Measurements from ENCODE around the gene PLXNA2.
A peak's percentile ranks its signal among the peaks of the same experiment; 100 is the strongest.

The PLXNA2 gene

DNA sequence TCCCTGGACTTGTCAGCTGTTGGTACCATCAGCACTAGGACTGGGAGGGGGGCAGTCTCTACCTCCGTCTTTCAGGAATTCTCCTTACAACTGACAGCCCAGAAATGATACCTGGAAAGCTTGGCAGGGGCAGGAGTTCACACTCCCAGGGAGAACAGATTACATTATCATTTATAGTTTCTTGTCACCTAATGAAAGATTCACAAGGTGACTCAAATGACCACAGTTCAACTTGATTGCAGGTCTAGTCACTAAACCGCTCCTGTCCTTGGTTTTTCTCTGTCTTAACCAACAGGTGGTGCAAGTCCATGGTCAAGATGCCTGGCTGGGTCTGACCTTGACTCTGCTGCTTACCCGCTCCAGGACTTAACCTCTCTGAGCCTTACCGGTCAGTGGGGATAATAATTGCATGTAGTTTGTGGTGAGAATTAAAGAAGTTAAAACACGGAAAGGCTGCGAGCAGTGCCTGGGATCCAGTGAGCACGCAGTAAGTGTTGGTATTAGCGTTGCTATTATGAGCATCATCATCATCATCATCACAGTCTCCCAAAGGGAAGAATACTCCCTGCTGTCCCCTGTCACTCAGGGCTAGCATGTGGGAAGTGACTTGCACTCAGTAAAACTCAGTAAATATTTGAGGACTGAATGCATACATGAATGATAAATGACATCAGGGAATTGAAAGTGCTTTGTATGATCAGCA is 207.9 kb downstream of the PLXNA2 start:
- peak; percentile 33 for DNase-seq

DNA sequence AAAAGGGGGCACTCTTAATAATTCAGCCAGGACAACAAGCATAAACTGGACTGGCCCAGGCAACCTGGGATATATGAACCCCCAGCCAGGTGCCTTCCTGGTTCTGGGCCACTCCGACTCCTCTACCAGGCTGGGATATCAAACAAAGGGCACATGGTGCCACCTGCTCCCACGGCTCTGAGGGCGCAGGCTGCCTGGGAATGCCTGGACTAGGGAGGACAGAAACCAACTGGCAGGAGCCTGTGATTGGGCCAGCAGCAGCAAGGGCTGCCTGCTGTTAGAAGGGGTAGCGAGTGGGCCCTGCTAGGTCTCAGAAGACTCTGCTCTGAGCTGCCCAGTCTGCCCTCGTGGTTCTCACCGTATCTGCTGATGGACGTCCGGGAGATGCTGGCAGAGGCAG is 210.0 kb downstream of the PLXNA2 start:
- DNase-seq: no peak

DNA sequence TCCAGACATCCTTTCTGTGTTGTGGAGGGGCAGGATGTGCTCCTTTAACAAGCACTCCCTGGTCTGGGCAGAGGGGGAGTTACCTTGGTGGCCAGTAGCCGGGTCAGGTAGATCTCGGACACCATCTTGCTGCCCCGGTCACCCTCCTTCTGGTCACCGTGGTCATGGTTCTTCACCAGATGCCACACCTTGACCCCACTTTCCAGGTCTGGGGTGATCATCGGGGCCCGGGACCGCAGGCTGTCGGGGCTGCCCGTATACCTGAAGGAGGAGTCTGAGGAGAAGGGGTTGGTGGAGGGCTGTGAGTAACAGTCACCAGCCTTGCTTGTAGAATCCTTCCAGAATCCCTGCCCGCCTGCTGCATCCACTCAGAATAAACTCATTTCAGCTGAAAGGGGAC is 210.9 kb downstream of the PLXNA2 start:
- no peak for DNase-seq

DNA sequence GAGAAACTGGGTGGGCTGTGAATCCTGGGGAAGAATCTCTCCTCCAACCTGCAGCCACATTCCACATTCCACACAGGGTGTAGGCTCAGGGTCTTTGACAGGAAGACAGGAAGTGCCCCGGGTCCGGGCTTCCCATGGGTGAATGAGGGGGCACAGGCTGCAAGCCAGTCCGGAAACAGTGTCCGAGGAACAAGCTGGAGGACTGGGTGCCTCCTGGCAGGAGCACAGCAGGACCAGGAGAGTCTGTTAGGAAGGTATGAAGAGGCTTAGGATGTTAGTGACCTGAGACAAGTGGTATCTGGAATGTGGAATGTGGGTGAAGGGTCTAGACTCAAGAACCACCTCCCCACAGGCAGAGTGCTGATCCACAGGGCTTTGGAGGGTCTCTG is 212.3 kb downstream of the PLXNA2 start:
- no peak for DNase-seq

DNA sequence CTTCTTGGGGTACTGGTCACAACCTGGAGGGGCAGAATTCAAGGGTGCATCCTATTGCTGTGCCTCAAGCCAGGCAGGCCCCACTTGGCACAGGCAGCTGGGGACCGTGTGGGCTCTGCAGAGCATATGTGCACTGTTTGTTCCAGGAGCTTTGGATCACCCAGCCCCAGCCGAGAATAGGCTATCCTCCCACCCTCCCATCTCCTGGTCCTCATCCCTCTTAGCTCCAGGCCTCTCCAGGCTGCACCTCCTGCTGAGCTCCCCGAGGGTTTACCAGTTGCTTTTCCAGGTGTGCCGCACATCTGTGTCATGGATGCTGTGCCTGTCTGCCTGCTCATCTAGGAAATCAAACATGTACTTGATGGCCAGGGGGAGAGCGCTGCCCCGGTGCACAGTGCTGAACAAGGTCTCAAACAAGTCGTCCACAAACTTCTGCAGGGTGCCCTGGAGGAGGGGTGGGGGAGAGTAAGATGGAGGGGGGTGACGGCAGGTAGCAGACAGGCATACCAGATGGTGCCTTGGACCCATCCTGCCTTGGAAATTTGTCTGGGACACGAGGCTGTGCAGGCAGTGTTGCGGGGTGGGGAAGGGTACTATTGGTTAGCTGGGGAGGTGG is 212.8 kb downstream of the PLXNA2 start:
- no peak for DNase-seq

DNA sequence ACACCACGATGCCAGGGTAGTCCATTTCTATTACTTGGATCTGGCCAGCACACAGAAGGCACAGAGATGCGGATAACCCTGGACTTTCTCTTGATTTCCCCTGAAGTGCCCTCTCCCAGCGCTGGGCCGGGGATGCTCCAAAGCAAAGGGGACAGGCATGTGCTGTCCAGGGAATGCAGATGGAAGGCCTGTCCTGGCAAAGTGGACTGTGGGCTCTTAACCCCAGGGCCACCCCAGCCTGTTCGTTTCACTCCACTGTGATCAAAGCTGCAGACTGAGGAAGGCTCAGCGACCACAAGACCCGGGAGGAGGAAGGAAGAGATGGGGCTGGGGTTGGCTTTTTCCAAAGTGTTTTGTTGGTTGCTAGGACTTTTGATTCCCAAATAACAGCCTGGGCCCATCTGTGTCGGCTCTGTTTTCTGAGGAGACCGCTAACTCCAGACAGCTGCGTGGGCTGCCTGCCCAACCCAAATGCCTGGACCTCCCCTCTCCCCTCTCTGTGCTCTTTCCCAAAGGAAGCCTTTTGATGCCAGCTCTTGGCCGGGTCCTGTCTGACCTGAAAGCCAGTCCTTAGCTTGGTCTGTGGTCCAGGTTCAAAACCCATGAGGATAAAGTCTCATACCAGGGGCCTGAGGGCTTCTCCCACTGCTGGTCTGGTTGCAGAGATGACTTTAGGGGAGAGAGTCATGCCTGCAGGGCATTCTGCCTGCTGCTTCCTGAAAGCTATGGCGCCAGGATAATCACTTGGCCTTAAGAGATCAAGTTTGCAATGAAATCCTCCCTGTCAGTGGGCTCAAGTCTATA is 213.7 kb downstream of the PLXNA2 start:
- peak; percentile 71 for DNase-seq

DNA sequence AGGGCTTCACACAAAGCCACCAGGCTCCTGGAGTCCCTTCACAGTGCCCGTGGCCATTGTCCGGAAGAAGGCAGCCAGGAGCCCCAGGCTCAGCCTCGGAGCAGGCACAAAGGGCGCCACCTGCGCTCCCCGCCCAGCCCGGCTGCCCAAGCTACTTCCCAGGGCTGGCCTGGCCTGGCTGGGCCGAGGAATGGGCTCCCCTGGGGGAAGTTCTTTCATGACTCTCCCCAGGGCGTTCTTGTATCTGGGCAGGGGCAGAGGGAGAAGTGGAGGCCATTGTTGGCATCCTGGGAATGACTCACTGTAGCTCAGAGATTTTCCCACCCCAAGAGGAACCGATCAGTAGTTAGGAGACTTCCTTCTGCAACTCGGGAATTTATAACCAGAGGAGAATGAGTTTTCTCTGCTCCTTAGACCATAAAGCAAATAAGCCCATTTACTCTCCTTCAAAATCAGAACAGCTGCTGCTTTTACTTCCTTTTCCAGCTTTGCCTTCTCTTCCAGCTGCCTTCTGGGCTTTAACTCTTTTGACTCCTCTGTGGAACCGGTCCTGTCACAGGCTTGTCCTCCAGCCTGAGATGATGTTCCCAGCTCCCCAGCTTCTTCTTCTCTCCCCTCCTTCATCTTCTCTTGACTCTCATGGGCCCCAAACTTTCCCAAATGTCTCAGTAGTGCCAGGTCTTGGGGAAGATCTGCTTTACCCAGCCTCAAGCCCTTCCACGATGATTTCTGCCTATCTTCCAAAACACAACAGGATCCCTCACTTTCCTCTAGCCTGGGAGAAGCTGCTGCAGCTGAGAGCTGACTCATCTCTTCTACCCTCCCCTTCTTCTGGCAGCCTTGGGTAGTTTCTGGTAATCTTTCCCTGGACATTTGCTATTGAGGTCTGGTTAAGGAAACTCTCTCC is 214.6 kb downstream of the PLXNA2 start:
- no peak for DNase-seq

DNA sequence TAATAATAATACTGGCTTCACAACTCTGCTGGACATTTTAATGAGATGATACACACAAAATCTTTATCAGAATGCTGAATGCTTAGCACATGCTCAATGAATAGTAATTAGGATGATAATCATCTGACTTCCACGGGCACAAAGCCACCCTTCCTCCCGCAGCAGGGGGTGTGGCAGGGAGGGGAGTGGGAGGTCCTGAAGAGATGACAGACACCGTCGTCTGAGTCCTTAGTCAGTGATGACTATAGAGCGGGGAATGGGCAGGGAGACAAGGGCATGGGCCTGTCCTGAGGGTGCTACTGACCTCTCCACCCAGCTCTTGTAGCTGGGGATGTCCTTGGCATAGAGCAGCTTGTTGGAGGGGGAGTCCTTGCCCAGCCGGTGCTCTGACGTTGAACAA is 215.7 kb downstream of the PLXNA2 start:
- DNase-seq: no peak

DNA sequence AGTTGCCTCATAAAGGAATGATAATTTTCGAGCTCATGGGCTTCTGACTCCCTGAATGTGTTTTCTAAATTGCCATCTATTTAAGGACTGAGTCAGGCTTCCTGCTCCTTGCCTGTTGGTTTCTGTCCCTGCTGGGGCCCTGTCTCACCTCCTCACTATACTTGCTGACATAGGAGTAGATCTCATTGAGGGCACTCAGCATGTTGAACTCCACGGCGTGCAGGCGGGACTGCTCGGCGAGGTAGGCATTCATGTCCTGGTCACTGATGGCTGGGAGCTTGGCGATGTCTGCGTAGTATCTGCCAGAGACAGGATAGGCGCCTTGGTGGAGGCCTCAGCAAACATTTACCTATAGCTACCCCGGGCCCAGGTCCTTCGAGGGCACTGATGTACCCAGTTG is 216.3 kb downstream of the PLXNA2 start:
- no peak for DNase-seq

DNA sequence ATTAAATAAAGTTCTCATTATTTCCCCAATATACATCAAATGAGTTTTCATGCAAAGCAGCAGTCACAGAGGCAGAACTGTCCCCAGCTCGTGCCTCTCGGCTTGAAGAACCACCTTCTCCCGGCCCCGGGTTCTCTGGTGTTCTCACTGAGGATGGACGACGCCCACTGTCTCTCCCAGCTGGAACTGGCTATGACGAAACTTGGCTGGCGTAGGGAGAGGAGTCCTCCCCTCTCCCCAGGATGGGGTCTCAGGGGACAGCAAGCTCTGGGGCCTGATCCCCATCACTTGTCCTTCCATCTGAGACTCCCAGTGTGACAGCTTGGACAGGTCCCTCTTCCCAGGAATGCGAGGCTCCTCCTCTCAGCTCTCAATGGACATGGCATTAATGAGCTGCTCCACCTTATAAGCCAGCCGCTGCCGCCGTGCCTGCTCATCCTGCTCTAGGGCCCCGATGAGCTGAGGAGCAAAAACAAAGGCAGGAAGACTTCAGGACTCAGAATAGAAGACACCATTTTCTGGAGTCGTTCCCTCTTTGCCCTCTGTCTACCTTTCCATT is 217.2 kb downstream of the PLXNA2 start:
- no peak for DNase-seq

DNA sequence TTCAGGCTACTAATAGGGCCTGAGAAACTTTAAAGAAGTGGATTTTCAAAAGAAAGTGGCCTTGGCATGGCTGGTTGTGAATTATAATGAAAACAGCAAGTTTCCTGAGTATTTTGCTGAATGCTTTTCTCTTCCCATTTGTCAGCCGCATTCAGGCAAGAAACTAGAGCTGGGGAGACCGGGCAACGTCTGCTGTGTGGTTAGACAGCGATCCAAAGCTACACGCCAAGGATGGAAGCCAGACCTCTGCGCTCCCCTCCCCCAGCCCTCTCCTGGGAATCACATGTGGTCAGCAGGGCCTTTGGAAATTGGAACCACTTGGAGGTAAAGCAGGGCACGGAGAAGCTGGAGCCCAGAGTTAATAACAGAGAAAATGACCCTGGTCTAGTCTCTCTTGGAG is 219.2 kb downstream of the PLXNA2 start:
- DNase-seq: no peak

DNA sequence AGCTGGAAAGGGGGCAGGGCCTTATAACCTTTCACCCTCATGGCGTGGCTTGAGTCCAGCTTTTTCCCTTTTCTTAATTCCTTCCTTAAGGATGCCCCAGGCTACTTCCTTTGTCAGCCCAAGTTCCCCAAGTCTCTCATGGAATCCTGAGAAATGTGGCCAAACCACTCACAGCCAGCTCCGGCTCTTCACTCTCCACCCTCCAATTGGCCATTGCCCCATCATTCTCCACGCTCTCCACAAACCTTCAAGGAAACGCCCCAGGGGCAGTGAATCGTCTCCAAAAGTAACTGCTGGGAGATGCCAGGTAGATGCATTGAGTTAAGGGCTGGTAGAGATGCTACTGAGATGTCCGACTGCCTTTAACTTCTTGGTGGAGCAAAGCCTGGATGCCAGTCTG is 219.8 kb downstream of the PLXNA2 start:
- DNase-seq: no peak

DNA sequence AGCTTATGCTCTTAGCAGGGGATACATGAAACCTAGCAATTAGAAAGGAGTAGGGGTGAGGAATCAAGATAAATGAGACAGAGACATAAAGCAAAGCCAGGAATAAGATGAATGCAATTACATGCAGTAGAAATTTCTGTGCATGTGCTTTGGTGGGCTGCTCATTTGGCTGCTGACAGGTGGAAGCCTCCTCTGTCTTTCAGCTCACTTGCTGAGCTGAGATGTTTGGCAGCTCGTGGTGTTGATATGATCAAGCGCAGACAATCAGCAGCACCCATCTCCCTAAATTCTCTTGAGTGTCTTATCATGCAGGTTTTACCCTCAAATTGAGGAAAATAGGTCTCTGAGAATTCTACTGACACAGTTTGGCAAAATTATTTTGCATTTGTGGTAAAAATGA is 224.9 kb downstream of the PLXNA2 start:
- DNase-seq: no peak

DNA sequence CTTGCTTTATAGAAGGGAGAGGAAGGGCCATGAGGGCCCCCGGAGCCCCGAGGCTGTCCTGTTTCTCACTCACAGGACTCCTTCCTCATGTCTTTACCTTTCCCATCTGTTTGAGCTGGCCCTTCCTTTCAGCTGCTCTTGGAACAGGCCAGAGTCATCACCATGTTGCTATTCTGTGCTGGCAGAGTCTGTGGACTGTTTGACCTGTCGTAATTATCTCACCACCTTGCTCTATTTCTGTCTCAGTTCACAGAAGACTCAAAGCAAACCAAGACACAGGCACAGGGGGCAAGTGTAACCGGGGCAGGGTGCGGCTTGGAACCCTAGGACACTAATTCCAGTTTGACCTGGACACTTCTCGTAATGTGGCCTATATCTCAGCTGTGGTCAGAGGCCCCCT is 228.9 kb downstream of the PLXNA2 start:
- DNase-seq: peak; percentile 8

DNA sequence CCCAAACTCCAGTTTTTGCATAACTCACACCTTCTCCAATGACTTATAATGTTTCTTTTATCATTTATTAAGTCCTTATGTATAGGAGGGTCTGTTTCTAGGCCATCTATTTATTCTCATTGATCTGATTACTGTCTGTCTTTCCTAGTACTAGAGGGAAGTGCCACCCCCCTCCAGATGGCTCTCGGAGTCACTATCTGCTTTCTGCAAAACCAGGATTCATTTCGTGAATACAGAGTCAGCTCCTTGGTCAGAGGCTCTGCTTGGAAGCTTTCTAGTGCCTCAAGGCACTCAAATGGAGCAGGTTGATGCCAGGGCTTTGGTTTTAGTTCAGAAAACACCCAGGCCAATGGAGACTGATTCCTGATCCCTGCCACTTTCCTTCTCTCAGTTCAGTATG is 231.0 kb downstream of the PLXNA2 start:
- no peak for DNase-seq

DNA sequence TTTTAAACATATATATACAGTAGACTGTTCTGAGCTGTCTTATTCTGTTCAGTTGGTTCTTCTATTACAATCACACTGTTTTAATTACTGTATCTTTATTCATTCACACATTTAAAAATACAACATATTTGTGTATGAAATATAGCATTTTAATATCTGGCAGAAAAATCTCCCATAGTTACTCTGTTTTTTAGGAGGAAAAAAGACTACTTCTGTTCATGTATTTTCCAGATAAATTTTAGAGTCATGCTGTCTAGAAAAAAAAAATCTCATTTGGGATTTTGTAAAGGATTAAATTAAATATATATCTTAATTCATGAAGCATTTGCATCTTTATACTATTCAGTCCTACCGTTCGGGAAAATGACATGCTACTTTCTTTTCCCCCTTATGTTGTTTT is 231.5 kb downstream of the PLXNA2 start:
- DNase-seq: no peak

DNA sequence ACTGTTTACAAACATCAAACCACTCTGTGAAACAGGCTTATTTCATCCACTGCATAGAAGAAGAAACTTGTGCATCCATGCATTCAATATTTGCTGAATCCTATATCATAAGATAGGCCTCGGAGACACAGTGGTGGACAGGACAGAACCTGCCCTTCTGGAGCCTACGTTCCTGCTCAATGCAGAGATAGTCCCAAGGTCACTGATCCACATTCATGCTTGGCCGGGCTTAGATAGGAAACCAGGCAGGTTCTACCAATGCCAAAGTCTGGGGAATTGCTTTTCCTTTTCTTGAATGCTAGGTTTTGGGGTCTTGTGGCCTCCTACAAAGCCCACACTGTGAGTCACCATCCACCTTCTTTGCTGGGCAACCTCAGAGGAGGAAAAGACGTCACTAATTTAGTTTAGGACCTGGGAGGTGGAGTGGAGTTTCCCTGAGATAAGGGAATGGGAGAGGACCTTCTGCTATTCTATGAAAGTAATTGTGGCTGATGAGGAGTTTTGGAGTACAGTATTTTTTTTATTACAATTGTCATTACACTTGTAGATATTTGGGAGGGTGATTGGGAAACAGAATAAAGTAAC is 233.6 kb downstream of the PLXNA2 start:
- no peak for DNase-seq

DNA sequence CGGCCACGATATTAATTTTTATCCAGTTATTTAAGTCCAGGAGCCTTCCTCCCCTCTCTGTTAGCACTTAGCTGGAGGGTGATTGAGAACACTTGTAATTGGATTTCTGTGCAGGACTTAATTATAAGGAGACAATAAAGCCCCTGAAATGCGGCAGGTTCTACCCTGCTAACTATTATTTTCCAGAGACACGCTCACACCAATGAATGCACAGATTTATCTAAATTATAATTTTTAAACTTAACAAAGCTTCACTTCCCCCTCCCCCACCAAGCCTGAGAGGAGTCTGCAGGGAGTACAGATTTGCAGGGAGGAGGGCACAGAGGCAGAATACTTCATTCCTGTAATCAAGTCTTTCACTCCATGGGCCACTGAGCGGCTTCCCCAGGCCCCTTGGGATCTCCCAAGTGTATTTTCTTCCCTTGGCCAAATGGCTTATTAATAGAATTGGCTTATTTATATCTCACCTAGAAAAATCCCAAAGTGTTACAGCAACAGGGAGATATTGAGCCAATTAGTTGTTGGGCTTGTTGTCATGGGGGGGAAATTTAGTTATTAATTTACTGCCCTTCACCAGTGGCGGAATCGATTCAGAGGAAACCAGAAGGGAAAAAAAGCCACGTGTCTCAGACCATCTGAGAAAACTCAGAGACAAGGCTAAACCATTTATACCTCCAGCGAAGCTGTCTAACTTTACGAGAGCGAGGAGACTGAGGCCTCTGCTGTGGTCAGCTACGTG is 234.3 kb downstream of the PLXNA2 start:
- no peak for DNase-seq

DNA sequence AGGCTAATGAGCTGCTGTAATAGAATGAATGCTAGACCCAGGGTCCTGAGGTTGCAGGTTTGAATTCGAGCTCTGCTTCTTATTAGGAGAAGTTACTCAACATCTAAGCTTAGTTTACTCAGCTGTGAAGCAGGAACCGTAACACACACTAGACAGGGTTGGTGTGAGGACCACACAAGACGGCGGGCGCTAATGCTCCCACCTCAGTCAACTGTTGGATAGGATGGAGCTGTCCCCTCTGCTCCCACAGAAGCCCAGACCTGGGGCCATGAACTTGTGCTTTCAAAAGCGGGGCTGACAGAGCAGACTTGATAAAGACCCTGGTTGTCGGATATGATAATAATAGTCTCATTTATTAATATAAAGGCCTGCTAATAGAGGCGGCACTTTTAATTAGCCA is 234.9 kb downstream of the PLXNA2 start:
- DNase-seq: no peak

DNA sequence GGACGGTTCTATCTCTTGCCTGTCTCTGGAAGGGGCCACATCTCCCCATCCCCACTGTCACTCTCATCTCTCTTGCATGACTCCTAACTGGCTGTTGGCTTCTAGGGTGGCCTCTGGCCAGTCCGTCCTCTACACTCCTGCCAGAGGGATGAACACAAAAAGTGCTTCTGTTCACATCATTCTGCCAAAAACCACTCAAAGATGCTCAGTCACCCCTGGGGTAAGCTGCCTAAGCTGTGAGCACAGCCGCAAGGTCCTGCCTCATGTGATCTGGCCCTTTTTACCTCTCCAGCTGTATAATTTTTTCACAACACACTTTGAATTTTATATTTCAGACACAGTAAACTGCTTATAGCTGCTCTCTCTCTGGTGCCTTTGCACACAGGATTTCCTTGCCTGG is 235.7 kb downstream of the PLXNA2 start:
- no peak for DNase-seq

DNA sequence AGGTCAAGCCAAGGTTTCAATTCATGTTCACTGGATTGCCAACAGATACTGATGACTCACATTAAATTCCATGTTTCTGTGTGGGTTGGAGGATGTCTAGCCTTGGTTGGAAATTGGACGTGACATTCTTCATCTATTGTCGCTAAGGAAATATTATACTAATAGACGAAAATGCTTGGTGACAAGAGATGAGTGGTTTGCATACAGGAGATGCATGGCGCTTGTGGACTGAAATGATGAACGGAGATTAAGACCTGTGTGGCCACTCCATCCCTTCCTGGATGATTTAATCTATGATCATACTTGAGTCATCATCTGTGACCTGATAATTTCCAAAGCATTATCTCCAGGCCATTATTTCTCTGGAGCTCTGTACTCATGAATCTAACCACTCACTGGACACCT is 236.2 kb downstream of the PLXNA2 start:
- DNase-seq: no peak
